Measurements from ENCODE around the gene TIMM10B.

TIMM10B gene, protein sequence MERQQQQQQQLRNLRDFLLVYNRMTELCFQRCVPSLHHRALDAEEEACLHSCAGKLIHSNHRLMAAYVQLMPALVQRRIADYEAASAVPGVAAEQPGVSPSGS

DNA sequence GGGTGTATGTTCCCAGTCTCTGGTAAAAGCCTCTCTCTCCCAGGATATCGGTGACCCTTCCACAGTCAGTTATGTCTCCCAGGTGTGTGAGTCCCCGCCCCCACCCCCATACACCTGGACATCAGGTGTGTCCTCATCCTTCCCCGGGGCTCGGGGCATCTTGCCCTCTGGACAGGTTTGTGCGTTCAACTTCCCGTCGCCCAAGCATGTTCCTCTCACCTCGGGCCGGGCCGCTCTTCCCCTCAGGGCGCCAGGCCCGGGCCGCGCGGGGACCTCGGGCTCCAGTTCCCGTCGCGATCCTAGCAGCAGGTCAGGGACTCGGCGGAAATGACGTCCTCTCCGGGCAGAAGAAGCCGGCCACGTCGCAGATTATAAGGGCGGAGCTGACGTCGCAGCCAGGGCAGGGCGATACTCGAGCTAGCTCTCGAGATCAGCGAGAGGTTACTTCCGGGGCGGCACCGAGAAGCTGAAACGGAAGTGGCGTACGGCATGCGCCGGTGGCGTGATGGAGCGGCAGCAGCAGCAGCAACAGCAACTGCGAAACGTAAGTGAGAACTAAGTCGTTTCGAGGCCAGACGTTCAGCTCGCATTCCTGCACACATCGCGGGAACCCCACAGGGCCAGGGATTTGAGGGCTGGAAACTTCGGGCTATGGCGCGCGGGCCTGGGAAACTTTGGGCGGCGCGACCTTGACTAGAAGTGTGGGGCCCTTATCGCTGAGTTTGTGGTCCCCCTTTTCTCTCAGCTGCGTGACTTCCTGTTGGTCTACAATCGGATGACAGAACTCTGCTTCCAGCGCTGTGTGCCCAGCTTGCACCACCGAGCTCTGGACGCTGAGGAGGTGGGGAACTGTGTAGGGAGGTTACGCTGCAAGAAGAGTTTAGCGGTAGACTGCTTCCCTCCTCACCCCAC is at the start of gene TIMM10B, which contains the start of gene ARFIP2:
Gene TIMM10B (plus strand): TSS at position 490 of the 912 bp plus-strand sequence. CDS start 16 bp downstream, at position 506.
Gene ARFIP2 (minus strand): TSS at position 320 of the 912 bp plus-strand sequence. CDS start 910 bp downstream, outside the sequence.
- H3K4me2 ChIP-seq: peak within 1 kb of the TSS; percentile 95
- peak within 1 kb of the TSS; percentile 87 for H3K9ac ChIP-seq
- peaks cover 20% of the 10 kb centered on the region for H3K4me1 ChIP-seq (ENCODE audit: low read depth, poor library complexity, severe bottlenecking)
- no peaks in the 10 kb centered on the region for H4K20me1 ChIP-seq (ENCODE audit: insufficient read depth)
- H3K27ac ChIP-seq: peak within 1 kb of the TSS; percentile 69
- TF ChIP-seq, protein P1, sequence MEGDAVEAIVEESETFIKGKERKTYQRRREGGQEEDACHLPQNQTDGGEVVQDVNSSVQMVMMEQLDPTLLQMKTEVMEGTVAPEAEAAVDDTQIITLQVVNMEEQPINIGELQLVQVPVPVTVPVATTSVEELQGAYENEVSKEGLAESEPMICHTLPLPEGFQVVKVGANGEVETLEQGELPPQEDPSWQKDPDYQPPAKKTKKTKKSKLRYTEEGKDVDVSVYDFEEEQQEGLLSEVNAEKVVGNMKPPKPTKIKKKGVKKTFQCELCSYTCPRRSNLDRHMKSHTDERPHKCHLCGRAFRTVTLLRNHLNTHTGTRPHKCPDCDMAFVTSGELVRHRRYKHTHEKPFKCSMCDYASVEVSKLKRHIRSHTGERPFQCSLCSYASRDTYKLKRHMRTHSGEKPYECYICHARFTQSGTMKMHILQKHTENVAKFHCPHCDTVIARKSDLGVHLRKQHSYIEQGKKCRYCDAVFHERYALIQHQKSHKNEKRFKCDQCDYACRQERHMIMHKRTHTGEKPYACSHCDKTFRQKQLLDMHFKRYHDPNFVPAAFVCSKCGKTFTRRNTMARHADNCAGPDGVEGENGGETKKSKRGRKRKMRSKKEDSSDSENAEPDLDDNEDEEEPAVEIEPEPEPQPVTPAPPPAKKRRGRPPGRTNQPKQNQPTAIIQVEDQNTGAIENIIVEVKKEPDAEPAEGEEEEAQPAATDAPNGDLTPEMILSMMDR (conservative IDR thresholded peaks at IDR 0.05; ENCODE audit: low read depth, low read length): no peak
- H3K79me2 ChIP-seq (ENCODE audit: insufficient read depth, low read depth): peaks cover 33% of the 10 kb centered on the region
- no peaks in the 10 kb centered on the region for H3K27me3 ChIP-seq (ENCODE audit: insufficient read depth, low read depth)
- 0 out of 2 replicates have a peak, but pooled peaks cover 5% of the 10 kb centered on the region for H3K36me3 ChIP-seq (ENCODE audit: insufficient read depth)
- H3K4me3 ChIP-seq (IDR thresholded peaks at IDR 0.05; ENCODE audit: insufficient read depth, low read depth, low read length): peak within 1 kb of the TSS; percentile 40
- peak within 1 kb of the TSS; percentile 55 for H2AFZ ChIP-seq (ENCODE audit: low read depth)

DNA sequence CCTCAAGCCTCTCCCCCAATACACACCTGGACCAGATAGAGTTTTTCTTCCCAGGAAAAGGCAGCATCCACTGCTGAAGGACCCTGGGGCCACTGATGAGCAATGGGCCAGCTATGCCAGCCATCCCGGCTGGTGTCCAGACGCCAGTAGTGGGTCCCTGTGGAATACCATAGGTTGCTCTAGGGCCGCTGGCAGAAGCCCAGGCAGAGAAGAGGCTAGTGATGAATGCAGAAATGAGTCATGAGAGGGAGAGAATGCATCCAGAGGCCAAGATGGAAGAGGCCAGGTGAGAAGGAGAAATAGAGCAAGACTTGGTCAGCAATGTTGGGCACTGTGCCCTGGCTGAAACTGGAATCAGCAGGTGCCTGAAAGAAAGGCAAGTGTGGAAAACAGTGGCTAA is 49.4 kb upstream of the TIMM10B start:
- no peak overlapping the region for H2AFZ ChIP-seq (ENCODE audit: low read depth)
- no peak overlapping the region for H3K4me3 ChIP-seq (IDR thresholded peaks at IDR 0.05; ENCODE audit: insufficient read depth, low read depth, low read length)
- H3K79me2 ChIP-seq (ENCODE audit: insufficient read depth, low read depth): no peaks in the 10 kb centered on the region
- no peaks in the 10 kb centered on the region for H3K27me3 ChIP-seq (ENCODE audit: insufficient read depth, low read depth)
- no peak overlapping the region for H3K9ac ChIP-seq
- no peaks in the 10 kb centered on the region for H3K4me1 ChIP-seq (ENCODE audit: low read depth, poor library complexity, severe bottlenecking)
- H3K4me2 ChIP-seq: no peak overlapping the region
- H3K36me3 ChIP-seq (ENCODE audit: insufficient read depth): no peaks in the 10 kb centered on the region
- H4K20me1 ChIP-seq (ENCODE audit: insufficient read depth): no peaks in the 10 kb centered on the region
- TF ChIP-seq, protein P1 (conservative IDR thresholded peaks at IDR 0.05; ENCODE audit: low read depth, low read length): no peak
- no peak overlapping the region for H3K27ac ChIP-seq

DNA sequence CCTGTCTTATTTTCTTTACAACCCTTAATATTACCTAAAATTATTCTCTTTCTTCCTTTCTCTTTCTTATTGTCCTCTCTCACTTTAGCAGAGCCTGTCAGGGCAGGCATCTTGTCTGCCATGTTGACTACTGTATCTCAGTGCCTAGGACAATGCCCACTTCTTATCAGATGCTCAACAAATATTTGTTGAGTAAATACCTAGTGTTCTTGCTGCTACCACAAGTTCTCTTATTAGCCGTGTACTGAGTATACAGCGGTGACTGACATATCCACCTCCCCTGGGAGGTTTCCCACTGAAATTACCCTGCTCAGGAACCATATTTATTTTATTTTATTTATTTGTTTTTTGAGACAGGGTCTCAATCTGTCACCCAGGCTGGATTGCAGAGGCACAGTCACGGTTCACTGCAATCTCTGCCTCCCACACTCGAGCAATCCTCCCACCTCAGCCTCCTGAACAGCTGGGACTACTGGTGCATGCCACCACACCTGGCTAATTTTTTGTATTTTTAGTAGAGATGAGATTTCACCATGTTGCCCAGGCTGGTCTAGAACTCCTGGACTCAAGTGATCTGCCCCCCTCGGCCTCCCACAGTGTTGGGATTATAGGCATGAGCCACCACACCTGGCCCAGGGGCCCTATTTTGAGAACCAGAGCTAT is 47.2 kb upstream of the TIMM10B start:
- H3K4me1 ChIP-seq (ENCODE audit: low read depth, poor library complexity, severe bottlenecking): no peaks in the 10 kb centered on the region
- H3K4me3 ChIP-seq (IDR thresholded peaks at IDR 0.05; ENCODE audit: insufficient read depth, low read depth, low read length): no peak overlapping the region
- H3K9ac ChIP-seq: no peak overlapping the region
- H4K20me1 ChIP-seq (ENCODE audit: insufficient read depth): no peaks in the 10 kb centered on the region
- H3K27me3 ChIP-seq (ENCODE audit: insufficient read depth, low read depth): no peaks in the 10 kb centered on the region
- H2AFZ ChIP-seq (ENCODE audit: low read depth): no peak overlapping the region
- TF ChIP-seq, protein P1 (conservative IDR thresholded peaks at IDR 0.05; ENCODE audit: low read depth, low read length): no peak
- H3K4me2 ChIP-seq: no peak overlapping the region
- no peak overlapping the region for H3K27ac ChIP-seq
- H3K36me3 ChIP-seq (ENCODE audit: insufficient read depth): no peaks in the 10 kb centered on the region
- no peaks in the 10 kb centered on the region for H3K79me2 ChIP-seq (ENCODE audit: insufficient read depth, low read depth)

DNA sequence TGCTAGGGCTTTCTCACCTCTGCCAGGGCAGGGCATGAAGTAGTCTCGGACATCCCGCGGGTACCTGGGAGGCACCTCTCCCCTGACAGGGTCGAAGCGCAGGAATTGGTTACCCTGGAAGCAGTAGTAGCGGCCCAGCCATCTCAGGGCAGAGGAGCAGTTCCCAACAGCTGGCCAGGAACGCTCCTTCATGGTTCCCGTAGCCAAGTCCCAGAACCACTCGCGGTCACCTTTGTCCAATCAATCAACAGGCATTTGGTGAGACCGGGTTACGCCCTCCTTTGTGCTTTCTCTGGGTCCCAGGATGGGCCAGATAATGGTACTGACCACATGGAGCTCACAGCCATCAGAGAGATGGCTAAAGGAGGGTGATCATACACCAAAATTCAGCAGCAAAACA is 43.9 kb upstream of the TIMM10B start:
- Histone ChIP-seq H3K4me1 (ENCODE audit: low read depth, poor library complexity, severe bottlenecking) (no peaks in the 10 kb centered on the region), H4K20me1 (ENCODE audit: insufficient read depth) (no peaks in the 10 kb centered on the region), H2AFZ (ENCODE audit: low read depth) (no peak overlapping the region), H3K27me3 (ENCODE audit: insufficient read depth, low read depth) (no peaks in the 10 kb centered on the region), H3K36me3 (ENCODE audit: insufficient read depth) (no peaks in the 10 kb centered on the region), H3K9ac (no peak overlapping the region), H3K79me2 (ENCODE audit: insufficient read depth, low read depth) (no peaks in the 10 kb centered on the region), H3K4me3 (IDR thresholded peaks at IDR 0.05; ENCODE audit: insufficient read depth, low read depth, low read length) (no peak overlapping the region), H3K27ac (no peak overlapping the region), H3K4me2 (no peak overlapping the region)
- TF ChIP-seq, protein P1 (conservative IDR thresholded peaks at IDR 0.05; ENCODE audit: low read depth, low read length): no peak

Data from KMS-11 (cell line).